H1 (cell line): ENCODE measurements around the gene KLHL33. TPM values are rescaled to one million over a fixed set of nuclear protein-coding genes. Genes with fewer than 3 reads are reported as not detected.

ENCODE experiments used
- CTCF ChIA-PET: fragments of 300-600 bp; sonication (Branson Sonifier 250); formaldehyde crosslinking; loops from one replicate; lab custom pipeline; 2021; ENCODE audit not compliant: partially characterized antibody; lab: Charles Lee
- POLR2A ChIA-PET: fragments of 300-600 bp; sonication (Branson Sonifier 250); formaldehyde crosslinking; loops from one replicate; lab custom pipeline; 2021; ENCODE audit warnings: inconsistent platforms; ENCODE audit not compliant: partially characterized antibody; lab: Charles Lee
- DNase-seq, 2 experiments: peaks; one replicate each; pipeline versions ENCODE4 v3.0.0 to v3.0.0-alpha.2; 2010 to 2022; ENCODE audit warnings: low spot score in 2 of 2, low read depth in 1 of 2, mixed read lengths in 1 of 2
- FAIRE-seq: peaks from 2 replicates; lab custom pipeline; 2011; peaks lifted over from hg19 to GRCh38; lab: Jason Lieb, UNC
- H2AFZ ChIP-seq: 2 replicates; pipeline ENCODE4 v1.8.1; 2012; ENCODE audit warnings: low read length, inconsistent platforms
- H2AK5ac ChIP-seq: 2 replicates; pipeline ENCODE4 v1.6.1; 2013; ENCODE audit warnings: low read depth, low read length
- H2BK120ac ChIP-seq: replicated peaks from 2 replicates; pipeline ENCODE3; 2013; ENCODE audit warnings: low read depth, low read length, inconsistent platforms
- H2BK12ac ChIP-seq: 2 replicates; pipeline ENCODE4 v1.6.1; 2013; ENCODE audit warnings: low read depth, low read length
- H2BK15ac ChIP-seq: 2 replicates; pipeline ENCODE4 v1.6.1; 2013; ENCODE audit warnings: low read length
- H2BK20ac ChIP-seq: 2 replicates; pipeline ENCODE4 v1.6.1; 2013; ENCODE audit warnings: low read length
- H2BK5ac ChIP-seq: 2 replicates; pipeline ENCODE4 v1.6.1; 2013; ENCODE audit warnings: low read depth, low read length
- H3K14ac ChIP-seq: 2 replicates; pipeline ENCODE4 v1.6.1; 2013; ENCODE audit warnings: inconsistent platforms; ENCODE audit not compliant: insufficient read length
- H3K18ac ChIP-seq: 2 replicates; pipeline ENCODE4 v1.6.1; 2013; ENCODE audit warnings: low read length; ENCODE audit errors: extremely low read depth
- H3K23ac ChIP-seq: 2 replicates; pipeline ENCODE4 v1.6.1; 2013; ENCODE audit warnings: inconsistent platforms; ENCODE audit not compliant: insufficient read length
- H3K23me2 ChIP-seq: 2 replicates; pipeline ENCODE4 v1.6.1; 2013; ENCODE audit warnings: low read depth, low read length
- H3K27ac ChIP-seq: 2 replicates; pipeline ENCODE4 v1.6.1; 2011; ENCODE audit warnings: low read depth, low read length, inconsistent platforms
- H3K27me3 ChIP-seq, 4 experiments: replicated peaks in 1 of 4; 1 replicate in 1 of 4; 2 replicates in 3 of 4; pipeline versions ENCODE4 v1.6.1 to v1.8.1; 2011 to 2013; ENCODE audit warnings: low read length in 3 of 4, mild to moderate bottlenecking in 3 of 4, inconsistent platforms in 2 of 4, mixed read lengths in 2 of 4, moderate library complexity in 1 of 4; ENCODE audit not compliant: control insufficient read depth in 3 of 4, insufficient read depth in 3 of 4; ENCODE audit errors: extremely low read depth in 1 of 4
- H3K36me3 ChIP-seq, 4 experiments: 2 replicates each; pipeline versions ENCODE4 v1.6.1 to v1.8.1; 2011 to 2013; ENCODE audit warnings: mild to moderate bottlenecking in 4 of 4, low read length in 3 of 4, moderate library complexity in 2 of 4, control low read depth in 1 of 4, inconsistent platforms in 1 of 4; ENCODE audit not compliant: insufficient read depth in 4 of 4, control insufficient read depth in 2 of 4
- H3K4ac ChIP-seq: replicated peaks from 2 replicates; pipeline ENCODE3; 2013; ENCODE audit warnings: low read length, low read depth, mixed read lengths, inconsistent platforms; ENCODE audit not compliant: insufficient read length
- H3K4me1 ChIP-seq, 4 experiments: replicated peaks in 1 of 4; 1 replicate in 1 of 4; 2 replicates in 3 of 4; pipeline versions ENCODE4 v1.6.1 to v1.8.1; 2011 to 2013; ENCODE audit warnings: low read length in 3 of 4, inconsistent platforms in 2 of 4, mixed read lengths in 1 of 4; ENCODE audit not compliant: insufficient read depth in 4 of 4, control insufficient read depth in 3 of 4
- H3K4me2 ChIP-seq, 2 experiments: 2 replicates each; pipeline versions ENCODE4 v1.6.1 to v1.8.1; 2011 to 2013; ENCODE audit warnings: low read depth in 2 of 2, low read length in 2 of 2, control low read depth in 1 of 2, inconsistent platforms in 1 of 2, mild to moderate bottlenecking in 1 of 2; ENCODE audit not compliant: insufficient read depth in 1 of 2
- H3K4me3 ChIP-seq, 4 experiments: fragments of 200-600, 300-600 bp in 1 of 4; sonication (generic), shearing (Covaris generic), sonication (Bioruptor Twin) in 1 of 4; 2 replicates each; pipeline versions ENCODE4 v1.5.1 to v1.8.1; 2011 to 2016; ENCODE audit warnings: low read length in 4 of 4, low read depth in 3 of 4, control low read depth in 2 of 4, inconsistent platforms in 2 of 4, mild to moderate bottlenecking in 2 of 4, mixed read lengths in 1 of 4, moderate library complexity in 1 of 4; ENCODE audit not compliant: insufficient read depth in 2 of 4; ENCODE audit errors: extremely low read depth in 1 of 4
- H3K56ac ChIP-seq: replicated peaks from 2 replicates; pipeline ENCODE3; 2013; ENCODE audit warnings: low read depth, mild to moderate bottlenecking, mixed read lengths, low read length, inconsistent platforms; ENCODE audit not compliant: insufficient read length
- H3K79me1 ChIP-seq: 2 replicates; pipeline ENCODE4 v1.6.1; 2013; ENCODE audit warnings: low read depth, low read length, control low read depth
- H3K79me2 ChIP-seq, 2 experiments: 2 replicates each; pipeline versions ENCODE4 v1.6.1 to v1.8.1; 2012 to 2013; ENCODE audit warnings: low read length in 2 of 2, mild to moderate bottlenecking in 2 of 2, inconsistent platforms in 1 of 2; ENCODE audit not compliant: insufficient read depth in 2 of 2, control insufficient read depth in 1 of 2
- H3K9ac ChIP-seq, 4 experiments: replicated peaks in 1 of 4; 1 replicate in 1 of 4; 2 replicates in 3 of 4; pipeline versions ENCODE4 v1.6.1 to v1.8.1; 2011 to 2013; ENCODE audit warnings: low read depth in 3 of 4, low read length in 3 of 4, control low read depth in 2 of 4, mild to moderate bottlenecking in 2 of 4, moderate library complexity in 2 of 4, inconsistent platforms in 1 of 4; ENCODE audit errors: extremely low read depth in 1 of 4
- H3K9me3 ChIP-seq, 2 experiments: 2 replicates each; pipeline versions ENCODE4 v1.6.1 to v1.8.1; 2012 to 2013; ENCODE audit warnings: mild to moderate bottlenecking in 2 of 2, moderate library complexity in 2 of 2, control low read depth in 1 of 2, inconsistent platforms in 1 of 2, low read depth in 1 of 2, low read length in 1 of 2, mixed read lengths in 1 of 2; ENCODE audit not compliant: insufficient read depth in 2 of 2
- H4K20me1 ChIP-seq, 2 experiments: replicated peaks in 1 of 2; 2 replicates each; pipeline versions ENCODE3 to v1.8.1; 2011 to 2013; ENCODE audit warnings: inconsistent platforms in 2 of 2, low read length in 2 of 2, mild to moderate bottlenecking in 1 of 2; ENCODE audit not compliant: insufficient read depth in 2 of 2, control insufficient read depth in 1 of 2
- H4K5ac ChIP-seq: 2 replicates; pipeline ENCODE4 v1.6.1; 2013; ENCODE audit warnings: low read length, low read depth, mixed read lengths, inconsistent platforms; ENCODE audit not compliant: insufficient read length
- H4K8ac ChIP-seq: 2 replicates; pipeline ENCODE4 v1.8.0; 2013; ENCODE audit warnings: mild to moderate bottlenecking, moderate library complexity, low read length, inconsistent platforms; ENCODE audit not compliant: insufficient read depth; ENCODE audit errors: extremely low read depth
- H4K91ac ChIP-seq: replicated peaks from 2 replicates; pipeline ENCODE3; 2013; ENCODE audit warnings: low read length, mixed read lengths, inconsistent platforms; ENCODE audit not compliant: insufficient read length
- BRCA1 ChIP-seq: IDR thresholded peaks from 2 replicates; pipeline ENCODE4 v1.6.1; 2012; ENCODE audit warnings: low read depth, low read length, improper control_type of control experiment
- CHD1 ChIP-seq: IDR thresholded peaks from 2 replicates; pipeline ENCODE4 v1.6.1; 2012; ENCODE audit warnings: low read depth, low read length, improper control_type of control experiment
- CHD2 ChIP-seq: IDR thresholded peaks from 2 replicates; pipeline ENCODE4 v1.6.1; 2012; ENCODE audit warnings: low read length, improper control_type of control experiment
- CTBP2 ChIP-seq: IDR thresholded peaks from 2 replicates; pipeline ENCODE4 v1.7.0; 2011; ENCODE audit warnings: borderline replicate concordance, mild to moderate bottlenecking, moderate library complexity, mixed read lengths, low read length; ENCODE audit not compliant: insufficient read depth, insufficient read length
- HDAC6 ChIP-seq: IDR thresholded peaks from one replicate; pipeline ENCODE4 v1.7.1; 2012; ENCODE audit warnings: low read depth, mild to moderate bottlenecking, inconsistent platforms, low read length, moderate library complexity
- RBBP5 ChIP-seq: IDR thresholded peaks from 2 replicates; pipeline ENCODE4 v1.7.1; 2012; ENCODE audit warnings: low read depth, mild to moderate bottlenecking, inconsistent platforms, low read length, moderate library complexity, borderline replicate concordance
- SIRT6 ChIP-seq: IDR thresholded peaks from one replicate; pipeline ENCODE4 v1.7.1; 2012; ENCODE audit warnings: low read length, inconsistent platforms
- SUZ12 ChIP-seq: fragments of 200-600 bp; sonication (generic); IDR thresholded peaks from 2 replicates; pipeline ENCODE4 v1.6.1; 2012; ENCODE audit warnings: mild to moderate bottlenecking, inconsistent platforms, low read length, moderate library complexity, mixed read lengths
- TAF7 ChIP-seq: optimal IDR thresholded peaks from 2 replicates; pipeline ENCODE3; 2011; ENCODE audit warnings: low read depth, mild to moderate bottlenecking, inconsistent platforms, low read length, moderate library complexity, borderline replicate concordance
- TEAD4 ChIP-seq: IDR thresholded peaks from 2 replicates; pipeline ENCODE4 v1.6.1; 2012; ENCODE audit warnings: low read depth, low read length, inconsistent platforms, mixed read lengths
- WGBS, 2 experiments: shearing (Covaris generic) in 1 of 2; methylation state at CpG; one replicate each; pipeline versions ENCODE4 v1.1.6 to v1.1.7; 2013 to 2015; ENCODE audit warnings: low lambda C conversion rate in 2 of 2, mixed read lengths in 2 of 2, inconsistent platforms in 1 of 2, low coverage in 1 of 2, missing lambda C conversion rate in 1 of 2; ENCODE audit not compliant: insufficient replicate concordance in 2 of 2, insufficient coverage in 1 of 2, insufficient read length in 1 of 2; ENCODE audit errors: extremely low coverage in 1 of 2, missing lambda C conversion rate in 1 of 2; 5-methylcytosine and 5-hydroxymethylcytosine counted together
- polyA plus RNA-seq, 7 experiments: library from polyadenylated mRNA; depleted of rRNA in 3 of 7; stranded (reverse) in 5 of 7; unstranded in 2 of 7; fragments of >200 nt in 5 of 7; fragments of 200-250 nt in 2 of 7; gene quantifications; 1 replicate in 5 of 7; 2 replicates in 1 of 7; 4 replicates in 1 of 7; pipeline versions ENCODE4 v1.2.1 to v1.2.3, GENCODE V29; 2011 to 2013; ENCODE audit warnings: missing spikeins in 2 of 7, mixed read lengths in 2 of 7
- total RNA-seq: library from RNA; stranded (reverse); fragmentation: NEBNext Ultra II Directional; extraction: Animal tissue kit (Norgen Biotek cat#: 25700); gene quantifications from 2 replicates; pipeline ENCODE4 v1.2.1, GENCODE V29; 2021

The KLHL33 gene
- total and polyA plus RNA-seq, 2 of the 8 experiments (the other 6 are each of a cell fraction or from before 2014, with no cell fraction given), result 0.11 to 0.17 TPM

DNA sequence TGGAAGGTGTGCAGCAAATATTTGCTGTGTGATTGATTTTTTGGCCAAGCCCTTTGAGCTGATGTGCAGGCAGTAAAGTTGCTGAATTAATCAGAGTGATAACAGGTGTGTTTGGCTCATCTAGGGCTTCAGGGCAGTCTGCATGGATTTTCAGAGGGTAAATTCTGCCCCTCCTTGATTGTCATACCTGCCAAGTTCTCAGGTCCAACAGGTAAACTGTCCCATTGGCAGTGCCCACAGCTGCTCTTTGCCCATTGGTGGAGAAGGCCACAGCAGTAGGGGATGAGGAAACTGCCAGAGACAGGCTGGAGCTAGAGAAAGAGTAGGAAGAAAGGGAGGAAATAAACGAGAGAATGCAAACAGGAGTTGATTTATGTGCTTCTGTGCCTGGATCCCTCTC is 56.2 kb downstream of the KLHL33 start:
- TF ChIP-seq BRCA1, result no peak
- no peak for TF ChIP-seq TEAD4
- no peak for TF ChIP-seq CHD1
- no peak for TF ChIP-seq HDAC6
- TF ChIP-seq CHD2, result no peak
- no peak for TF ChIP-seq RBBP5
- TF ChIP-seq SIRT6, result no peak
- no peak for TF ChIP-seq CTBP2
- TF ChIP-seq SUZ12, result no peak
- no peak for TF ChIP-seq TAF7
- Histone ChIP-seq H3K14ac (no peak overlapping the region), H3K27ac (no peak overlapping the region), H3K79me1 (no peaks in the 10 kb centered on the region), H2BK15ac (no peak overlapping the region), H3K36me3 (peaks cover 3 to 22% (median 16%) of the 10 kb centered on the region in 4 experiments; a peak in 6 of 8 replicates), H3K4me3 (no peak overlapping the region), H3K27me3 (no peaks in the 10 kb centered on the region), H4K91ac (no peak overlapping the region), H3K4me2 (no peak overlapping the region), H3K9me3 (no peaks in the 10 kb centered on the region), H4K8ac (no peak overlapping the region), H3K18ac (no peak overlapping the region), H3K79me2 (no peaks in the 10 kb centered on the region), H3K4me1 (no peaks in the 10 kb centered on the region), H3K23ac (no peak overlapping the region), H4K20me1 (peaks cover 2 to 3% of the 10 kb centered on the region in 2 experiments), H2AK5ac (no peak overlapping the region), H2BK5ac (no peak overlapping the region), H2BK20ac (no peak overlapping the region), H2AFZ (no peak overlapping the region), H3K56ac (no peak overlapping the region), H2BK120ac (no peak overlapping the region), H3K9ac (no peak overlapping the region), H3K23me2 (no peaks in the 10 kb centered on the region), H2BK12ac (no peak overlapping the region), H3K4ac (no peak overlapping the region), H4K5ac (no peak overlapping the region)
- no peak for FAIRE-seq
- WGBS, 2 experiments, result 60% methylated on average over 1 of the region's 1 CpG; no CpG with 5 or more reads in 1 of the 2 experiments
- no peak for DNase-seq
- ChIA-PET CTCF (interaction anchor here (0.9 kb wide), 1 partner anchor 74 kb away, joined by 3 read pairs; no protein-coding TSS in a partner anchor), POLR2A (interaction anchor here (1.1 kb wide), 1 partner anchor 30 kb away, joined by 3 read pairs; no protein-coding TSS in a partner anchor)
